ENCODE measurements around the gene MSRB3. TPM values are rescaled to one million over a fixed set of nuclear protein-coding genes. Genes with fewer than 3 reads are reported as not detected.
"Not testable (repeated sequence)": the region's sequence is repeated elsewhere in the genome, so short reads cannot be mapped to it uniquely, and the experiment has no call there.

The MSRB3 gene
- total RNA-seq, 2 donors from 2014 or later, result 0.16 to 0.24 TPM

DNA sequence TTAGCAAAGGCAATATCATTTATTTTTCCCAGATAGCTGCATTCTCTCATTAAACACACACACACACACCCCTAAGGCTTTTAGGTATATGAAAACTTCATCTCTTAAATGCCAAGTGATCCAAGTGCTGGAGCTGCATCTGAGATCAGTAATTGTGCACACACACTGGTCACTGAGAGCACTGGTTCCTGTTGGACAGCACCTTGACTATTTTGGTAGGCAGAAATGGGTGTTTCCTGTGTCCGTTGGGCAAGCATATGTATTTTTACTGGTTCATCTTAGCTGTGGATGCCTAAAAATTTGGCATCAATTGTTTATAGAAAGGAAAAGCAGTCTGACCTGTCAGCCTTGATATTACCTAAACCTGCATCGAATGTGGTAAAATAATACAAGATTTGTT is 182.5 kb downstream of the MSRB3 start:
- H3K27ac Mint-ChIP-seq, result no peak overlapping the region
- no peak for ATAC-seq (replicated peaks in 1 of 2)
- DNase-seq, result no peak
- no peaks in the 10 kb centered on the region for H3K4me1 Mint-ChIP-seq (ENCODE audit: low read depth)
- no peaks in the 10 kb centered on the region for H3K27me3 Mint-ChIP-seq (ENCODE audit: low read depth)
- no peaks in the 10 kb centered on the region for H3K36me3 Mint-ChIP-seq (ENCODE audit: insufficient read depth in 2 of 2)
- H3K4me3 Mint-ChIP-seq, result no peak overlapping the region
- peaks cover 0 to 2% of the 10 kb centered on the region in 2 donors for H3K9me3 Mint-ChIP-seq

DNA sequence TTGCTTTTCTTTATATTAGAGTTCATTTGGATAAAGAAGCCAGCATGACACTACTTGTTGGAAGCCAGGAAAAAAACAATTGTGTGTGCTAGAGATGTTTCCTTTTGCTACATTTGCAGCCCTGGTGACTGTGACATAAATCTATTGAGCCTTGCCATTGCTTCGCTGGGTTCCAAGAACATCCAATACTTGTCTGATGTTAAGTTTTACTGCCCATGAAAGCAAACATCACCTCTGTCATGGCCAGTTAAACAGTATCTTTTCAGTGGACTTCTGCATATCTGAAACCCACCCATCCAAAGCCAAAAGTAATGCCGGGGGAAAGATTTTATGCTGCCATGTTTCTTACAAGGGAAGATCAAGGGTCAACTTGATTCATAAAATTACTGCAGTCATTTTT is 184.0 kb downstream of the MSRB3 start:
- ATAC-seq (replicated peaks in 1 of 2), result no peak
- H3K36me3 Mint-ChIP-seq (ENCODE audit: insufficient read depth in 2 of 2), result no peaks in the 10 kb centered on the region

DNA sequence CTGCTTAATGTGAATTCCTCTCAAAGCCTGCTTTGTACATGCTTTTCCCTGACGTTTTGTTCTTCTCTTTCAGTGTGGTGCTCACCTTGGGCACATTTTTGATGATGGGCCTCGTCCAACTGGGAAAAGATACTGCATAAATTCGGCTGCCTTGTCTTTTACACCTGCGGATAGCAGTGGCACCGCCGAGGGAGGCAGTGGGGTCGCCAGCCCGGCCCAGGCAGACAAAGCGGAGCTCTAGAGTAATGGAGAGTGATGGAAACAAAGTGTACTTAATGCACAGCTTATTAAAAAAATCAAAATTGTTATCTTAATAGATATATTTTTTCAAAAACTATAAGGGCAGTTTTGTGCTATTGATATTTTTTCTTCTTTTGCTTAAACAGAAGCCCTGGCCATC is 184.6 kb downstream of the MSRB3 start:
- DNase-seq (no peak), ATAC-seq (replicated peaks in 1 of 2) (no peak)
- Mint-ChIP-seq H3K27me3 (ENCODE audit: low read depth) (no peaks in the 10 kb centered on the region), H3K9me3 (peaks cover 0 to 2% of the 10 kb centered on the region in 2 donors), H3K4me1 (ENCODE audit: low read depth) (no peaks in the 10 kb centered on the region), H3K27ac (no peak overlapping the region), H3K4me3 (no peak overlapping the region), H3K36me3 (ENCODE audit: insufficient read depth in 2 of 2) (no peaks in the 10 kb centered on the region)

More for the DNA sequence above, 184.0 kb downstream of the MSRB3 start:
- Mint-ChIP-seq H3K27ac (no peak overlapping the region), H3K27me3 (ENCODE audit: low read depth) (no peaks in the 10 kb centered on the region), H3K9me3 (peaks cover 0 to 2% of the 10 kb centered on the region in 2 donors), H3K4me1 (ENCODE audit: low read depth) (no peaks in the 10 kb centered on the region), H3K4me3 (no peak overlapping the region)
- no peak for DNase-seq

DNA sequence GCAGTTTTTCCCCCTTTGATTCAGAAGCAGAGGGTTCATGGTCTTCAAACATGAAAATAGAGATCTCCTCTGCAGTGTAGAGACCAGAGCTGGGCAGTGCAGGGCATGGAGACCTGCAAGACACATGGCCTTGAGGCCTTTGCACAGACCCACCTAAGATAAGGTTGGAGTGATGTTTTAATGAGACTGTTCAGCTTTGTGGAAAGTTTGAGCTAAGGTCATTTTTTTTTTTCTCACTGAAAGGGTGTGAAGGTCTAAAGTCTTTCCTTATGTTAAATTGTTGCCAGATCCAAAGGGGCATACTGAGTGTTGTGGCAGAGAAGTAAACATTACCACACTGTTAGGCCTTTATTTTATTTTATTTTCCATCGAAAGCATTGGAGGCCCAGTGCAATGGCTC is 185.1 kb downstream of the MSRB3 start:
- H3K4me3 Mint-ChIP-seq, result no peak overlapping the region
- H3K4me1 Mint-ChIP-seq (ENCODE audit: low read depth), result no peaks in the 10 kb centered on the region
- no peak for ATAC-seq (replicated peaks in 1 of 2)
- H3K27ac Mint-ChIP-seq, result no peak overlapping the region
- DNase-seq, result no peak
- no peaks in the 10 kb centered on the region for H3K36me3 Mint-ChIP-seq (ENCODE audit: insufficient read depth in 2 of 2)
- H3K27me3 Mint-ChIP-seq (ENCODE audit: low read depth), result no peaks in the 10 kb centered on the region
- H3K9me3 Mint-ChIP-seq, result peaks cover 0 to 2% of the 10 kb centered on the region in 2 donors

DNA sequence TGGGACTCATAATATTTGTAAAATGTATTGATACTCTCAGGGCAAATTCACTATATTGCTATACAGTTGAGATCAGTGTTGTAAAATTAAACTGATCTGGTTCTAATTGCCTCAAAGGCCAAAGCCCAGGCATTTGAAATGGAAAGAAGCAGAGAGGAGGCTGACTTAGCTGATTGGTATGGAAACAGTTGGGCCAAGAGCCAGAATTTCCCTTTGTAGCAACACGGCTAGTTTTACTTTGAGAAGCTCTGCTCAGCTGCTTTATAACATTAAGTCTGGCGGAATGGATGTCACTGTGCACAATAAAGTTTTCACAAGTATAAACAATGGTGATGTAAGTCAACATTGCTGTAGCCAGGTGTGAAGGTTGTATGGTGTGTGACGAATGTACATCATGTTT is 186.4 kb downstream of the MSRB3 start:
- peaks cover 0 to 2% of the 10 kb centered on the region in 2 donors for H3K9me3 Mint-ChIP-seq
- ATAC-seq (replicated peaks in 1 of 2), result no peak
- H3K27me3 Mint-ChIP-seq (ENCODE audit: low read depth), result no peaks in the 10 kb centered on the region
- H3K4me3 Mint-ChIP-seq, result no peak overlapping the region
- no peaks in the 10 kb centered on the region for H3K4me1 Mint-ChIP-seq (ENCODE audit: low read depth)
- H3K27ac Mint-ChIP-seq, result no peak overlapping the region
- no peak for DNase-seq
- no peaks in the 10 kb centered on the region for H3K36me3 Mint-ChIP-seq (ENCODE audit: insufficient read depth in 2 of 2)

DNA sequence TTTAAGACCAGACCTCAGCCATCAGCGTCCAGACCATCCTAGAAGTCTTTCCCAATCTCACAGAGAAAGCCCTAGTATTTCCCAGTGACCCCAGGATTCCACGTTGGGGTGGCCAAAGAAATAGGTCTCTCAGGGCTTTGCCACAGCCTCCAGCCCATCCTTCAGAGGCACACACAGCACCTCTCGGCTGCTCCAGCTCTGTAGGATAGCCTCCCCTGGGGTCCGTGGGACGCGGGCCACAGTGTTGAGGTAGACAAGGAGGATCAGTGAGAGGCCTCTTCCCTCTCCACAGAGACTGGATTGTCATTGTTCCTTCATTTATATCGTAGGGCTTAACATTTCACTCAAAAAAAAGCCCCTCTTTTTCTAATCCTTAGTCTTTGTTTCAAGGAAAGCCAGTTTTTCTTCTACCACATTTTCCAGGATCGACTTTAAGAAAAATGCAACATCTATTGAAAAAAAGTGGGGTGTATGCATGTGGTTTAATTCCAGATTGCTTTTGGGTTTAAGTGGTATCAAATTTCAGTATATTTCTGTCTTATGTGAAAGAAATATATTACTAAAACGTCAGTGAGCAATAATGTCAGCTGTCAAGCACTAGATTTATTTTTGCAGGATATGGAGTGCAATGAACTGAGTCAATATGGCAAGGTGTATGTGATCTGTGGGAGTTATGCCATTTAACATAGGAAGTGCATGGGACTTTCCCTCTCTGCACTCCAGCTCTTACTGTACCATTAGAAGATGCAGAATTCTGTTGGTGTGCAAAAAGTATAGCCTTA is 187.5 kb downstream of the MSRB3 start:
- no peak for ATAC-seq (replicated peaks in 1 of 2)
- no peak overlapping the region for H3K4me3 Mint-ChIP-seq
- no peak for DNase-seq
- H3K27me3 Mint-ChIP-seq (ENCODE audit: low read depth), result no peaks in the 10 kb centered on the region
- no peaks in the 10 kb centered on the region for H3K36me3 Mint-ChIP-seq (ENCODE audit: insufficient read depth in 2 of 2)
- no peaks in the 10 kb centered on the region for H3K4me1 Mint-ChIP-seq (ENCODE audit: low read depth)
- H3K9me3 Mint-ChIP-seq, result peaks cover 0 to 2% of the 10 kb centered on the region in 2 donors
- no peak overlapping the region for H3K27ac Mint-ChIP-seq

DNA sequence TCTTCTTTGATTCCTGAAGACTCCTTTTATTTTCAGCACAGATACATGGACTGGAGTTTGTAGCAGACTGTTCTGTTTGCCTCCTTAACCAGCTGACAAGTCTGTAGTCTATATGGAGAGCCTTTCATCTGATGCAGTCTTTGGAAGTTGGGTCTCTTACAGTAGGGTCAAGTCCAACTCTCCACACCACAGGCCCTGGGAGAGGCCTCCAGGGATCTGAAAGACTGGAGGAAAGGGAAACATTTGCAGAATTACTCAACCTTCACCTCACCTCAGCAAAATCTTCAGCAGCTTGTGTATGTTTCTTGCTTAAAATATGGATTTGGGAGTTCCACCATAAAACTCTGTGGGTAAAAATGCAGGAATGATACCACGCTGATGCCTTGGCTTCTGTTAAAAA is 188.4 kb downstream of the MSRB3 start:
- peaks cover 2% of the 10 kb centered on the region for H3K27me3 Mint-ChIP-seq (ENCODE audit: low read depth)
- H3K9me3 Mint-ChIP-seq, result peaks cover 0 to 2% of the 10 kb centered on the region in 2 donors
- H3K36me3 Mint-ChIP-seq (ENCODE audit: insufficient read depth in 2 of 2), result no peaks in the 10 kb centered on the region
- H3K4me3 Mint-ChIP-seq, result no peak overlapping the region
- DNase-seq (no peak), ATAC-seq (replicated peaks in 1 of 2) (no peak)
- H3K4me1 Mint-ChIP-seq (ENCODE audit: low read depth), result no peaks in the 10 kb centered on the region
- no peak overlapping the region for H3K27ac Mint-ChIP-seq

DNA sequence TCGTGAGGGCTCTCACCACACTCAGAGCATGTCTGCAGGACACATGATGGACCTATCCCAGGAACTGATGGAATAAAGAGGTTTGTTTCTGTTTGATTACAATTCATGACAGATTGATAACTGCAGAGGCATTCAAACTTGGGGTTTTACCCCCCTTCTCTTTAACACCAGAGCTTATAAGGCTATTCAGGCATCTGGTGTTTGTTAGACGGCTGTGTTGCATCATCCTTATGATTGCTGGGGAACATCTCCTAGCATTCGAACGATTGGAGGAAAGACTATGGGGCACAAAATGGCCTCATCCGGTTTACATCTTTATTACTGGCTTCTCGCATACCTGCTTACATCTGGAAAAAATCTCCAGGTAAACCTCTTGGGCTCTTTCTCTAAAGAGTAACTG is 191.8 kb downstream of the MSRB3 start:
- Mint-ChIP-seq H3K4me3 (no peak overlapping the region), H3K27me3 (ENCODE audit: low read depth) (peaks cover 7% of the 10 kb centered on the region), H3K36me3 (ENCODE audit: insufficient read depth in 2 of 2) (no peaks in the 10 kb centered on the region), H3K4me1 (ENCODE audit: low read depth) (no peaks in the 10 kb centered on the region), H3K27ac (no peak overlapping the region), H3K9me3 (no peaks in the 10 kb centered on the region)
- DNase-seq (no peak), ATAC-seq (replicated peaks in 1 of 2) (no peak)

DNA sequence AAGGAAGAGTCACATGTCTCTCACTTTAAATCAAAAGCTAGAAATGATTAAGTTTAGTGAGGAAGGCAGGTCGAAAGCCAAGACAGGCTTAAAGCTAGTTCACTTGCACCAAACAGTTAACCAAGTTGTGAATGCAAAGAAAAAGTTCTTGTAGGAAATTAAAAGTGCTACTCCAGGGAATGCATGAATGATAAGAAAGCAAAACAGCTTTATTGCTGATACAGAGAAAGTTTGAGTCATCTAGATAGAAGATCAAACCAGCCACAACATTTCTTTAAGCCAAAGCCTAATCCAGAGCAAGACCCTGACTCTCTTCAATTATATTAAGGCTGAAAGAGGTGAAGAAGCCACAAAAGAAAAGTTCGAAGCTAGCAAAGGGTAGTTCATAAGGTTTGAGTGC is 193.6 kb downstream of the MSRB3 start:
- H3K36me3 Mint-ChIP-seq (ENCODE audit: insufficient read depth in 2 of 2), result no peaks in the 10 kb centered on the region
- no peak overlapping the region for H3K27ac Mint-ChIP-seq
- DNase-seq (no peak), ATAC-seq (replicated peaks in 1 of 2) (no peak)
- H3K4me1 Mint-ChIP-seq (ENCODE audit: low read depth), result no peaks in the 10 kb centered on the region
- no peaks in the 10 kb centered on the region for H3K9me3 Mint-ChIP-seq
- H3K27me3 Mint-ChIP-seq (ENCODE audit: low read depth), result peaks cover 7% of the 10 kb centered on the region
- no peak overlapping the region for H3K4me3 Mint-ChIP-seq

DNA sequence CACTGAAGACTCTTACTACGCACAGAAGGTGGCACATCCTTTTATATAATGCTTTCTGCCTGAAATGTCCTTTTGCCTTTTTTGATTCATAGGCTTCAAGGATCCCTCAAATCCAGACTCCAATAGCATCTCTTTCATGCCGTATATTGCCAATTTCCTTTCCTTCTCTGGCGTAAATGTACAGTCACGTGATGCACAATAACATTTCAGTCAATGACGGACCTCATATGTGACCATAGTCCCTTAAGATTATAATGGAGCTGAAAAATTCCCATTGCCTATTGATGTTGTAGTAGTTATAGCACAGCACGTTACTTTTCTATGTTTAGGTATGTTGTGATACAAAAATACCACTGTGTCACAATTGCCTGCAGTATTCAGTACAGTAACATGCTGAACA is 196.3 kb downstream of the MSRB3 start:
- ATAC-seq (replicated peaks in 1 of 2), result no peak
- H3K36me3 Mint-ChIP-seq (ENCODE audit: insufficient read depth in 2 of 2), result no peaks in the 10 kb centered on the region

DNA sequence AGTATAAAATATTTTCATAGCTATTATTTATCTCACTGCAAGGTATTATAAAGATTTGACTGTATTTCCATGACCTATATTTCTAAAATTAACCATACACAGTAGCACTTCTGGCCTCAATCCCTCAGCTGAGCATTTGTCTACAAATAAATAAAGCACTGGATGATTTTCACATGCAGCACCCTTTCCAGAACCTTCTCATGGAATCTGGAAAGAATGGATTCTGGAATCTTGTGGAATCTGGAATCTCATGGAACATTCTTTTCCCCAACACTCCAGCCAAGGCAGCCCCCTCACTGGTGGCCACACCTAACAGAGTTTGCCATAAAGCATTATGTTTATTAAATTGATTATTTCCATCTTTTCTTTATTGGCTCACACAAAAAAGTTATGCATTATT is 199.2 kb downstream of the MSRB3 start:
- Mint-ChIP-seq H3K9me3 (peaks cover 0 to 2% of the 10 kb centered on the region in 2 donors), H3K27ac (no peak overlapping the region)
- no peak for ATAC-seq (replicated peaks in 1 of 2)

More for the DNA sequence above, 196.3 kb downstream of the MSRB3 start:
- DNase-seq, result no peak
- no peaks in the 10 kb centered on the region for H3K4me1 Mint-ChIP-seq (ENCODE audit: low read depth)
- H3K27me3 Mint-ChIP-seq (ENCODE audit: low read depth), result peaks cover 7% of the 10 kb centered on the region
- H3K27ac Mint-ChIP-seq, result no peak overlapping the region
- H3K4me3 Mint-ChIP-seq, result no peak overlapping the region
- H3K9me3 Mint-ChIP-seq, result no peaks in the 10 kb centered on the region

DNA sequence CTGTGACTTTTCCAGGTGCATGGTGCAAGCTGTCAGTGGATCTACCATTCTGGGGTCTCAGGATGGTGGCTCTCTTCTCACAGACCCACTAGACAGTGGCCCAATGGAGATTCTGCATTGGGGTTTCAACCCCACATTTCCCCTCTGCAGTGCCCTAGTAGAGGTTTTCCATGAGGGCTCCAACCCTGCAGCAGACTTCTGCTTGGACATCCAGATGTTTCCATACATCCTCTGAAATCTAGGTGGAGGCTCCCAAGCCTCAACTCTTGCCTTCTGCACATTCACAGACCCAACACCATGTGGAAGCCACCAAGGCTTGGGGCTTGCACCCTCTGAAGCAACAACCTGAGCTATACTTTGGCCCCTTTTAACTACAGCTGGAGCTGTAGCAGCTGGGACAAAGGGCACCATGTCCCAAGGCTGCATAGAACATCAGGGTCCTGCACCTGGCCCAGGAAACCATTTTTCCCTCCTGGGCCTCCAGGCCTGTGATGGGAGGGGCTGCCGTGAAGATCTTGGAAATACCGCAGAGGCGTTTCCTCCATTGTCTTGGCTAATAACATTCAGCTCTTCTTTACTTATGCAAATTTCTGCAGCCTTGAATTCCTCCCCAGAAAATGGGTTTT is 205.5 kb downstream of the MSRB3 start:
- DNase-seq; ATAC-seq (replicated peaks in 1 of 2); H3K4me3 Mint-ChIP-seq; H3K27ac Mint-ChIP-seq; H3K4me1 Mint-ChIP-seq (ENCODE audit: low read depth); H3K36me3 Mint-ChIP-seq (ENCODE audit: insufficient read depth in 2 of 2); H3K27me3 Mint-ChIP-seq (ENCODE audit: low read depth): not testable (repeated sequence)
- H3K9me3 Mint-ChIP-seq, result peaks cover 10 to 18% of the 10 kb centered on the region in 2 donors

More for the DNA sequence above, 199.2 kb downstream of the MSRB3 start:
- Mint-ChIP-seq H3K4me3 (no peak overlapping the region), H3K27me3 (ENCODE audit: low read depth) (no peaks in the 10 kb centered on the region), H3K4me1 (ENCODE audit: low read depth) (no peaks in the 10 kb centered on the region), H3K36me3 (ENCODE audit: insufficient read depth in 2 of 2) (no peaks in the 10 kb centered on the region)
- DNase-seq, result no peak

DNA sequence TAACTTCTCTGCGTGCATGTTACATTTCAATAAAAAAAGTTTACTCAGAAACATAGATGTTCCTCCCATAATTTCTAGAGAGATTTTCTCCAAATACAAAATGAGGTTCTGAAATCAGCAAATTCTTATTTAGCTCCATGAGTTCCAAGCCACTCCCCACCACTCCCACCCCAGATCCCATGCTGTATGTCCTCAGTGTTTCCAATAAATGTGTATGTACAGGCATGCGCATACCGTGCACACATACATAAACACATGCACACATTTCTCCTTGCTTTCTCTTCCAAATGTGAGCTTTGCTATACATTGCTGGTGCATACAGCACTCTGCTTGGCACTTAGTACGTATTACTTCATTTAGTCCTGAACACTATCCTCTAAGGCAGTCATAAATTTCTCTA is 209.7 kb downstream of the MSRB3 start:
- no peak for ATAC-seq (replicated peaks in 1 of 2)
- Mint-ChIP-seq H3K9me3 (peaks cover 8 to 14% of the 10 kb centered on the region in 2 donors), H3K27me3 (ENCODE audit: low read depth) (no peaks in the 10 kb centered on the region), H3K27ac (no peak overlapping the region), H3K4me1 (ENCODE audit: low read depth) (no peaks in the 10 kb centered on the region), H3K4me3 (no peak overlapping the region), H3K36me3 (ENCODE audit: insufficient read depth in 2 of 2) (peaks cover 3 to 6% of the 10 kb centered on the region in 2 donors)
- DNase-seq, result no peak
